Panc1 (cell line): ENCODE results near the gene GOLGA6L2. TPM values are rescaled to one million over a fixed set of nuclear protein-coding genes. Genes with fewer than 3 reads are reported as not detected.
"Not testable (repeated sequence)": the region's sequence is repeated elsewhere in the genome, so short reads cannot be mapped to it uniquely, and the experiment has no call there.

Experiments used
- ATAC-seq: fragments of 200-7000 bp; cut with Tn5 transposase; 2 replicates; pipeline ENCODE4 v1.9.1; 2020; ENCODE audit warnings: mild to moderate bottlenecking, moderate library complexity
- BruUV-seq: library from RNA; stranded (reverse); fragments of 400-500 nt; replicated peaks from 2 replicates; lab custom pipeline; 2021; lab: Mats Ljungman, UMichigan
- CTCF ChIA-PET: fragments of 300-600 bp; sonication (Branson Sonifier 250); formaldehyde crosslinking; loops from one replicate; lab custom pipeline; 2022; ENCODE audit warnings: antibody characterized with exemption; lab: Charles Lee
- POLR2A ChIA-PET: fragments of 300-600 bp; sonication (Branson Sonifier 250); formaldehyde crosslinking; loops from one replicate; lab custom pipeline; 2022; ENCODE audit warnings: antibody characterized with exemption; lab: Charles Lee
- DNase-seq: peaks from one replicate; pipeline ENCODE4 v3.0.0-alpha.2; 2010; ENCODE audit warnings: low read depth, low spot score
- H3K27ac ChIP-seq: 2 replicates; pipeline ENCODE4 v1.5.1; 2011; ENCODE audit warnings: mild to moderate bottlenecking, low read length, inconsistent platforms
- H3K27me3 ChIP-seq: fragments of 200-500 bp; sonication (Bioruptor generic); 2 replicates; pipeline ENCODE4 v1.6.0; 2014; ENCODE audit warnings: low read length, inconsistent platforms; ENCODE audit not compliant: control insufficient read depth, insufficient read depth
- H3K36me3 ChIP-seq: fragments of 200-500 bp; sonication (Bioruptor generic); 2 replicates; pipeline ENCODE4 v1.5.1; 2014; ENCODE audit warnings: inconsistent platforms, mild to moderate bottlenecking, low read length, moderate library complexity; ENCODE audit not compliant: control insufficient read depth, insufficient read depth
- H3K4me1 ChIP-seq: 2 replicates; pipeline ENCODE4 v1.5.1; 2011; ENCODE audit warnings: inconsistent platforms, mild to moderate bottlenecking, low read length, moderate library complexity; ENCODE audit not compliant: control insufficient read depth, insufficient read depth
- H3K4me3 ChIP-seq, 2 experiments: 2 replicates each; pipeline ENCODE4 v1.5.1; 2011 to 2012; ENCODE audit warnings: low read depth in 2 of 2, low read length in 2 of 2, mild to moderate bottlenecking in 2 of 2, inconsistent platforms in 1 of 2, moderate library complexity in 1 of 2
- H3K9me3 ChIP-seq: fragments of 200-500 bp; sonication (Bioruptor generic); 2 replicates; pipeline ENCODE4 v1.5.1; 2014; ENCODE audit warnings: low read depth, mild to moderate bottlenecking, inconsistent platforms, low read length, moderate library complexity; ENCODE audit not compliant: control insufficient read depth, insufficient read depth
- POLR2AphosphoS5 ChIP-seq: IDR thresholded peaks from 2 replicates; pipeline ENCODE4 v1.6.1; 2012; ENCODE audit warnings: mild to moderate bottlenecking, low read depth, low read length, moderate library complexity
- SIN3A ChIP-seq: IDR thresholded peaks from 2 replicates; pipeline ENCODE4 v1.6.1; 2012; ENCODE audit warnings: low read depth, mild to moderate bottlenecking, low read length, moderate library complexity, borderline replicate concordance; ENCODE audit not compliant: insufficient read depth
- TCF7L2 ChIP-seq: IDR thresholded peaks from 2 replicates; pipeline ENCODE4 v1.6.1; 2011; ENCODE audit warnings: mild to moderate bottlenecking, low read depth, low read length, inconsistent platforms
- in situ Hi-C: cut with HindIII; loops from 2 replicates; pipeline ENCODE4 v1.10.0; 2016; ENCODE audit warnings: low sequenced_read_pairs, low pct_unique_long_range_greater_than_20kb
- intact Hi-C: fragments of 100-400 bp; cut with micrococcal nuclease; formaldehyde crosslinking; loops from one replicate; pipeline ENCODE4 v1.10.0; 2022; ENCODE audit not compliant: unreplicated experiment
- total RNA-seq: library from RNA; stranded (reverse); gene quantifications from one replicate; pipeline ENCODE4 v1.2.1, GENCODE V29; 2021; ENCODE audit not compliant: unreplicated experiment
- TF ChIP-seq, protein P1 (sequence below), 2 experiments: IDR thresholded peaks; 2 replicates each; pipeline ENCODE4 v1.6.1; 2011 to 2012; ENCODE audit warnings: low read depth in 2 of 2, control low read depth in 1 of 2, low read length in 1 of 2, mild to moderate bottlenecking in 1 of 2, moderate library complexity in 1 of 2; ENCODE audit not compliant: insufficient read depth in 1 of 2
- TF ChIP-seq, protein P2 (sequence below): fragments of 450-650 bp; IDR thresholded peaks from 2 replicates; pipeline ENCODE4 v1.5.1; 2017; ENCODE audit warnings: mild to moderate bottlenecking

Gene GOLGA6L2
- total RNA-seq, 1 experiment from 2014 or later: not detected

DNA sequence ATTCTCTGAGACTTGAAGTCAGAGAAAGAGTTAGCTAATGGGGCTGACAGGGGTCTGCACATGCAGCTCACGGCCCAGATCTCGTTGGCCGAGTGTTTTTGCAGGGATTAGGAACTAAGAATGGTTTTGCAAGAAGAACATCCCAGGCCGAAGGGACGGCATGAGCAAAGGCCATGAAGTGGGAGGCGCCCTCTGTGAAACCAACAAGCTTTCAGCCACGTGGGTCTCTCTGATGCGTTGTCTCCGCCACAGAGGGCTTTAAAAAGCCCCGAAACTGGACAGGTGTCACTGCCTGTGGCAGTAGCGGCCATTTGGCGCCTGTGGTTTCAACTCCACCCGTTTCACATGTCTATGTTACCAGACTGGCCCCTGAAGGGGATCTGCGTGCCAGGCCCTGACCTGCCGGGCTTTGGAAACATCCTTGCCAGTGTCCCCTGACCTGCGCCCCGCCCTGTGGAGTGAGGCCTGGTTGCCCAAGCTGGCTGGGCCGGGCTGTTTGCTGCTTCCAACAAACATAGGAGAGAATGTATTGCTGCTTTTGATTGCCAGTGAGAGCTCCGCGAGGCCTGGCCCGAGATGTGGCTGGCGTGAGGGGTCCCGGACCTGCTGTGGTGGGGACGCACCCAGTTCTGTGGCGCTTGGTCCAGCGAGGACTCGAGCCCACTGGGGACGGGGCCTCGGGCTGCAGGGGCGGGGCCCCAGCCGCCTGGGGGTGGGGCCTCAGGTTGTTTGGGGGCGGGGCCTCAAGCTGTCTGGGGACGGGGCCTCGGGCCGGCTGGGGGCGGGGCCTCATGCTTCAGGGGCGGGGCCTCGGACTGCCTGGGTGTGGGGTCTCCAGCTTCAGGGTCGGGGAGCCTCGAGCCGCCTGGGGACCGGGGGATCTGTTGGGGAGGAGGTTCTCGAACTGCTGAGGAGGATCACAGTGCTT is 30.4 kb downstream of the GOLGA6L2 start:
- ChIA-PET CTCF (no interaction called here), POLR2A (no interaction called here)
- Histone ChIP-seq H3K27me3 (no peaks in the 10 kb centered on the region), H3K36me3 (no peaks in the 10 kb centered on the region), H3K4me1 (no peaks in the 10 kb centered on the region), H3K9me3 (no peaks in the 10 kb centered on the region), H3K27ac (no peak overlapping the region), H3K4me3 (no peak overlapping the region)
- no TSS peak for BruUV-seq
- in situ Hi-C loops: no loop called here
- no peak; the same call in 1 of the 2 replicates for ATAC-seq
- no peak for DNase-seq
- intact Hi-C loops: no loop called here
- TF ChIP-seq POLR2AphosphoS5: no peak
- TF ChIP-seq, protein P1, sequence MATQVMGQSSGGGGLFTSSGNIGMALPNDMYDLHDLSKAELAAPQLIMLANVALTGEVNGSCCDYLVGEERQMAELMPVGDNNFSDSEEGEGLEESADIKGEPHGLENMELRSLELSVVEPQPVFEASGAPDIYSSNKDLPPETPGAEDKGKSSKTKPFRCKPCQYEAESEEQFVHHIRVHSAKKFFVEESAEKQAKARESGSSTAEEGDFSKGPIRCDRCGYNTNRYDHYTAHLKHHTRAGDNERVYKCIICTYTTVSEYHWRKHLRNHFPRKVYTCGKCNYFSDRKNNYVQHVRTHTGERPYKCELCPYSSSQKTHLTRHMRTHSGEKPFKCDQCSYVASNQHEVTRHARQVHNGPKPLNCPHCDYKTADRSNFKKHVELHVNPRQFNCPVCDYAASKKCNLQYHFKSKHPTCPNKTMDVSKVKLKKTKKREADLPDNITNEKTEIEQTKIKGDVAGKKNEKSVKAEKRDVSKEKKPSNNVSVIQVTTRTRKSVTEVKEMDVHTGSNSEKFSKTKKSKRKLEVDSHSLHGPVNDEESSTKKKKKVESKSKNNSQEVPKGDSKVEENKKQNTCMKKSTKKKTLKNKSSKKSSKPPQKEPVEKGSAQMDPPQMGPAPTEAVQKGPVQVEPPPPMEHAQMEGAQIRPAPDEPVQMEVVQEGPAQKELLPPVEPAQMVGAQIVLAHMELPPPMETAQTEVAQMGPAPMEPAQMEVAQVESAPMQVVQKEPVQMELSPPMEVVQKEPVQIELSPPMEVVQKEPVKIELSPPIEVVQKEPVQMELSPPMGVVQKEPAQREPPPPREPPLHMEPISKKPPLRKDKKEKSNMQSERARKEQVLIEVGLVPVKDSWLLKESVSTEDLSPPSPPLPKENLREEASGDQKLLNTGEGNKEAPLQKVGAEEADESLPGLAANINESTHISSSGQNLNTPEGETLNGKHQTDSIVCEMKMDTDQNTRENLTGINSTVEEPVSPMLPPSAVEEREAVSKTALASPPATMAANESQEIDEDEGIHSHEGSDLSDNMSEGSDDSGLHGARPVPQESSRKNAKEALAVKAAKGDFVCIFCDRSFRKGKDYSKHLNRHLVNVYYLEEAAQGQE (IDR thresholded peaks at IDR 0.05; ENCODE audit: insufficient read depth in 1 of 2, low read depth in 2 of 2, low read length in 1 of 2): no peak

DNA sequence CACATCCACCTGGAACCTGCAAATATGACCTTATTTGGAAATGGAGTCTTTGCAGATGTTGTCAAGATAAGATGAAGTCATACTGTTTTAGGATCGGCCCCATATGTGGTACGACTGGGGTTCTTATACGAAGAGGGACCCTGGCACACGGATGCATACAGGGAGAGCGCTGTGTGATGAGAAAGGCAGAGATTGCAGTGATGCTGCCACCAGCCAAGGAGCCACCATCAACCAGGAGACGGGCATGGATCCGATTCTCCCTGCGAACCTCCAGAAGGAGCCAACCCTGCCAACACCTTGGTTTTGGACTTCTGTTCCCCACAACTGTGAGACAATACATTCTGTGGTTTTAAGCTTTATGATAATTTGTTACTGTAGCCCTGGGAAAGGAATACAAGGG is 31.2 kb downstream of the GOLGA6L2 start:
- H3K4me1 ChIP-seq, POLR2A ChIA-PET, ATAC-seq, H3K27ac ChIP-seq, CTCF ChIA-PET, in situ Hi-C loops, H3K9me3 ChIP-seq, H3K36me3 ChIP-seq, DNase-seq, BruUV-seq, intact Hi-C loops, H3K27me3 ChIP-seq, H3K4me3 ChIP-seq: not testable (repeated sequence)

DNA sequence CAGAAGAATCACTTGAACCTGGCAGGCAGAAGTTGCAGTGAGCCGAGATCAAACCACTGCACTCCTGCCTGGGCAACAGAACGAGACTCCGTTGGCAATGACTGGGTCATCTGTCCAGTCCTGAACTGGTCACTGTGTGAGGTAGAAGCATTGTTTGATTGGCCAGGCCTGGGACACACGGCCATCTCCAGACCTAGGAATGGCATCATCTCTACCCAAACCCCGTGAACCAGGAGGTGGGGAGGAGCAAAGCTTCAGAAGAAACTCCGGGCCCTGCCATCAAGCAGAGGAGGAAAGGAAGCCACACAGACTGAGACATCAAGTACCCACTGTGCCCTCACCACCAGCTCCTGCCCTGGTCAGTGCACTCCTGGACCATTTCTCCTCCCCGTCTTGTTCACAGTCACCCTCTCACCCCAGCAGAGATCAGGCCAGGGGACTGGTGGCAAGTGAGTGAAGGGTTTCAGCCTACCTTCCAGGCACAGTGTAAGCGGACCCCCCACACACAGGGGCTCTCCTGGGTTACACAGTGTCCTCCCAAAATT is 31.6 kb downstream of the GOLGA6L2 start:
- BruUV-seq: no TSS peak
- Histone ChIP-seq H3K27me3 (no peaks in the 10 kb centered on the region), H3K4me1 (no peaks in the 10 kb centered on the region), H3K9me3 (no peaks in the 10 kb centered on the region), H3K36me3 (no peaks in the 10 kb centered on the region), H3K4me3 (no peak overlapping the region), H3K27ac (no peak overlapping the region)
- in situ Hi-C loops (no loop called here), intact Hi-C loops (no loop called here)
- ChIA-PET POLR2A (no interaction called here), CTCF (no interaction called here)
- ATAC-seq (no peak), DNase-seq (no peak)
- TF ChIP-seq TCF7L2 (no peak), POLR2AphosphoS5 (no peak), SIN3A (no peak)
- TF ChIP-seq, protein P2, sequence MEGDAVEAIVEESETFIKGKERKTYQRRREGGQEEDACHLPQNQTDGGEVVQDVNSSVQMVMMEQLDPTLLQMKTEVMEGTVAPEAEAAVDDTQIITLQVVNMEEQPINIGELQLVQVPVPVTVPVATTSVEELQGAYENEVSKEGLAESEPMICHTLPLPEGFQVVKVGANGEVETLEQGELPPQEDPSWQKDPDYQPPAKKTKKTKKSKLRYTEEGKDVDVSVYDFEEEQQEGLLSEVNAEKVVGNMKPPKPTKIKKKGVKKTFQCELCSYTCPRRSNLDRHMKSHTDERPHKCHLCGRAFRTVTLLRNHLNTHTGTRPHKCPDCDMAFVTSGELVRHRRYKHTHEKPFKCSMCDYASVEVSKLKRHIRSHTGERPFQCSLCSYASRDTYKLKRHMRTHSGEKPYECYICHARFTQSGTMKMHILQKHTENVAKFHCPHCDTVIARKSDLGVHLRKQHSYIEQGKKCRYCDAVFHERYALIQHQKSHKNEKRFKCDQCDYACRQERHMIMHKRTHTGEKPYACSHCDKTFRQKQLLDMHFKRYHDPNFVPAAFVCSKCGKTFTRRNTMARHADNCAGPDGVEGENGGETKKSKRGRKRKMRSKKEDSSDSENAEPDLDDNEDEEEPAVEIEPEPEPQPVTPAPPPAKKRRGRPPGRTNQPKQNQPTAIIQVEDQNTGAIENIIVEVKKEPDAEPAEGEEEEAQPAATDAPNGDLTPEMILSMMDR: no peak
- TF ChIP-seq, protein P1 (IDR thresholded peaks at IDR 0.05; ENCODE audit: insufficient read depth in 1 of 2, low read depth in 2 of 2, low read length in 1 of 2): no peak
